K562 (cell line): ENCODE measurements around the gene GRB10. TPM values are rescaled to one million over a fixed set of nuclear protein-coding genes. Genes with fewer than 3 reads are reported as not detected.

Source experiments
- ATAC-seq: fragments of 200-7000 bp; cut with Tn5 transposase; 3 replicates; pipeline ENCODE4 v1.9.1; 2020; ENCODE audit warnings: moderate library complexity
- BruUV-seq: library from RNA; stranded (reverse); fragments of 400-500 nt; replicated peaks from 2 replicates; lab custom pipeline; 2021; lab: Mats Ljungman, UMichigan
- CTCF ChIA-PET: fragments of 300-600 bp; formaldehyde crosslinking; extraction: SDS; loops from one replicate; lab custom pipeline; 2021; ENCODE audit warnings: low intra/inter-chr PET ratio; lab: Yijun Ruan, JAX
- POLR2A ChIA-PET: fragments of 300-600, 350-650 bp; sonication (Branson Sonifier 250); formaldehyde crosslinking; extraction: SDS; loops from one replicate; lab custom pipeline; 2021; ENCODE audit warnings: antibody characterized with exemption, inconsistent platforms; lab: Yijun Ruan, JAX
- DNase-seq, 4 experiments: peaks; one replicate each; pipeline versions ENCODE4 v3.0.0 to v3.0.0-alpha.2; 2011 to 2018; ENCODE audit warnings: low spot score in 3 of 4, mixed read lengths in 3 of 4; ENCODE audit errors: extremely low read depth in 1 of 4
- FAIRE-seq: peaks from 2 replicates; lab custom pipeline; 2011; peaks lifted over from hg19 to GRCh38; lab: Jason Lieb, UNC
- H2AFZ ChIP-seq: 2 replicates; pipeline ENCODE4 v1.6.0; 2011; ENCODE audit warnings: low read depth, low read length, control low read depth, inconsistent platforms
- H3K27ac ChIP-seq: fragments of 200-600 bp; 3 replicates; pipeline ENCODE4 v1.8.0; 2011; ENCODE audit warnings: low read depth, mild to moderate bottlenecking, control low read depth, inconsistent platforms, low read length, moderate library complexity, mixed read lengths; ENCODE audit errors: extremely low read depth
- H3K27me3 ChIP-seq, 2 experiments: fragments of 300-600 bp in 1 of 2; 2 replicates in 1 of 2; 3 replicates in 1 of 2; pipeline versions ENCODE4 v1.6.0 to v1.8.0; 2011; ENCODE audit warnings: inconsistent platforms in 2 of 2, low read length in 2 of 2, mild to moderate bottlenecking in 1 of 2, mixed read lengths in 1 of 2, moderate library complexity in 1 of 2; ENCODE audit not compliant: control insufficient read depth in 2 of 2, insufficient read depth in 2 of 2
- H3K36me3 ChIP-seq: fragments of 300-600 bp; 3 replicates; pipeline ENCODE4 v1.8.0; 2011; ENCODE audit warnings: mild to moderate bottlenecking, low read length, inconsistent platforms; ENCODE audit not compliant: control insufficient read depth, insufficient read depth
- H3K4me1 ChIP-seq, 2 experiments: fragments of 200-600 bp in 1 of 2; replicated peaks in 1 of 2; 2 replicates in 1 of 2; 3 replicates in 1 of 2; pipeline versions ENCODE4 v1.5.1 to v1.8.0; 2011; ENCODE audit warnings: inconsistent platforms in 2 of 2, low read length in 2 of 2, mild to moderate bottlenecking in 1 of 2, mixed read lengths in 1 of 2, moderate library complexity in 1 of 2; ENCODE audit not compliant: control insufficient read depth in 2 of 2, insufficient read depth in 2 of 2
- H3K4me2 ChIP-seq: 2 replicates; pipeline ENCODE4 v1.6.1; 2011; ENCODE audit warnings: low read length, control low read depth, inconsistent platforms, mixed read lengths; ENCODE audit not compliant: insufficient read depth
- H3K4me3 ChIP-seq: fragments of 200-600 bp; sonication (generic), shearing (Covaris generic); 2 replicates; pipeline ENCODE4 v1.5.1; 2016; ENCODE audit warnings: control low read depth, inconsistent platforms
- H3K79me2 ChIP-seq: fragments of 200-600 bp; 3 replicates; pipeline ENCODE4 v1.8.0; 2011; ENCODE audit warnings: low read length, inconsistent platforms; ENCODE audit not compliant: control insufficient read depth, insufficient read depth
- H3K9ac ChIP-seq, 2 experiments: 2 replicates each; pipeline versions ENCODE4 v1.6.0 to v1.6.1; 2011; ENCODE audit warnings: low read depth in 2 of 2, low read length in 2 of 2, control low read depth in 1 of 2, inconsistent platforms in 1 of 2, mild to moderate bottlenecking in 1 of 2, mixed read lengths in 1 of 2; ENCODE audit not compliant: insufficient read depth in 1 of 2
- H3K9me1 ChIP-seq: one replicate; pipeline ENCODE4 v1.6.0; 2011; ENCODE audit warnings: inconsistent platforms, mild to moderate bottlenecking, low read length, moderate library complexity; ENCODE audit not compliant: control insufficient read depth, insufficient read depth
- H3K9me3 ChIP-seq: replicated peaks from 2 replicates; pipeline ENCODE4 v1.5.1; 2011; ENCODE audit warnings: low read depth, low read length, inconsistent platforms; ENCODE audit not compliant: control insufficient read depth, insufficient read depth
- H4K20me1 ChIP-seq: replicated peaks from 2 replicates; pipeline ENCODE4 v1.6.1; 2011; ENCODE audit warnings: low read length, inconsistent platforms, mixed read lengths; ENCODE audit not compliant: control insufficient read depth, insufficient read depth
- GTF2F1 ChIP-seq: IDR thresholded peaks from 2 replicates; pipeline ENCODE4 v1.6.1; 2011; ENCODE audit warnings: low read depth, low read length, improper control_type of control experiment
- HINFP ChIP-seq: fragments of 450-650 bp; conservative IDR thresholded peaks from 2 replicates; pipeline ENCODE4 v1.6.1; 2016; ENCODE audit warnings: missing genetic modification characterization, low read depth, mild to moderate bottlenecking, control low read depth, missing compliant biosample characterization
- HOXB6 ChIP-seq: fragments of 250-450 bp; sonication (Bioruptor Pico); IDR thresholded peaks from 2 replicates; pipeline ENCODE4 v1.5.1; 2022; ENCODE audit warnings: mild to moderate bottlenecking, borderline replicate concordance
- MTF1 ChIP-seq: fragments of 250-450 bp; sonication (Bioruptor Pico); IDR thresholded peaks from 2 replicates; pipeline ENCODE4 v1.9.0; 2021; ENCODE audit warnings: moderate library complexity, mild to moderate bottlenecking, inconsistent platforms, borderline replicate concordance
- NFE2 ChIP-seq: IDR thresholded peaks from 2 replicates; pipeline ENCODE4 v1.6.1; 2014; ENCODE audit warnings: antibody characterized with exemption, low read depth
- NKRF ChIP-seq: fragments of 450-650 bp; IDR thresholded peaks from 2 replicates; pipeline ENCODE4 v1.6.1; 2016; ENCODE audit warnings: borderline replicate concordance
- PHB2 ChIP-seq: fragments of 450-650 bp; IDR thresholded peaks from 2 replicates; pipeline ENCODE4 v1.6.1; 2017; ENCODE audit warnings: low read depth
- RAD51 ChIP-seq: fragments of 450-650 bp; IDR thresholded peaks from 2 replicates; pipeline ENCODE4 v1.7.1; 2016; ENCODE audit warnings: low read depth, mild to moderate bottlenecking, borderline replicate concordance
- RBM39 ChIP-seq: fragments of 200-400 bp; formaldehyde crosslinking; optimal IDR thresholded peaks from 2 replicates; pipeline ENCODE3; 2018; ENCODE audit warnings: low read depth, low read length
- TBP ChIP-seq: optimal IDR thresholded peaks from 2 replicates; pipeline ENCODE3; 2011; ENCODE audit warnings: low read depth, low read length, improper control_type of control experiment
- ZEB2 ChIP-seq: fragments of 450-650 bp; IDR thresholded peaks from 2 replicates; pipeline ENCODE4 v1.6.1; 2016
- ZNF175 ChIP-seq: fragments of 200-800 bp; sonication (Bioruptor generic); IDR thresholded peaks from 2 replicates; pipeline ENCODE4 v1.6.1; 2016; ENCODE audit warnings: low read depth, mild to moderate bottlenecking, missing genetic modification characterization, missing compliant biosample characterization
- ZNF253 ChIP-seq: fragments of 250-450 bp; sonication (Bioruptor Pico); conservative IDR thresholded peaks from 2 replicates; pipeline ENCODE4 v1.6.1; 2021; ENCODE audit warnings: mild to moderate bottlenecking
- ZNF41 ChIP-seq: fragments of 250-450 bp; sonication (Bioruptor Pico); conservative IDR thresholded peaks from 2 replicates; pipeline ENCODE4 v1.4.0; 2020; ENCODE audit warnings: mild to moderate bottlenecking
- ZNF431 ChIP-seq: sonication (generic); formaldehyde crosslinking; IDR thresholded peaks from 2 replicates; pipeline ENCODE4 v1.8.0; 2022; ENCODE audit warnings: mild to moderate bottlenecking, missing genetic modification reagents
- ZNF589 ChIP-seq: fragments of 200-800 bp; sonication (Bioruptor generic); IDR thresholded peaks from 2 replicates; pipeline ENCODE4 v1.6.1; 2016; ENCODE audit warnings: low read depth, missing genetic modification characterization, missing compliant biosample characterization
- ZSCAN29 ChIP-seq: fragments of 450-650 bp; IDR thresholded peaks from 2 replicates; pipeline ENCODE4 v1.6.1; 2017
- WGBS: fragments of 100-300 bp; shearing (Covaris generic); methylation state at CpG from one replicate; pipeline ENCODE4 v1.1.6; 2016; ENCODE audit warnings: low coverage, mixed read lengths; ENCODE audit not compliant: insufficient coverage; ENCODE audit errors: missing lambda C conversion rate; 5-methylcytosine and 5-hydroxymethylcytosine counted together
- in situ Hi-C: fragments of 300-500 bp; cut with MboI; formaldehyde crosslinking; loops from 4 replicates; pipeline ENCODE4 v1.15.0; 2018; ENCODE audit warnings: inconsistent platforms, mixed read lengths
- intact Hi-C: fragments of 100-400 bp; cut with micrococcal nuclease; formaldehyde crosslinking; loops from 2 replicates; pipeline ENCODE4 v1.14.2; 2022
- polyA plus RNA-seq, 8 experiments: library from polyadenylated mRNA; depleted of rRNA in 4 of 8; stranded (reverse) in 5 of 8; unstranded in 3 of 8; fragments of >200 nt; fragmentation: Nextera tagmentation in 2 of 8; fragmentation: Illumina TruSeq in 1 of 8; extraction: Ambion mirVana in 2 of 8; extraction: Trizol in 1 of 8; gene quantifications; 2 replicates each; pipeline versions ENCODE4 v1.2.1 to v1.2.3, GENCODE V29; 2011 to 2014; ENCODE audit warnings: inconsistent platforms in 1 of 8, missing spikeins in 1 of 8
- total RNA-seq, 7 experiments: library from RNA; depleted of rRNA in 6 of 7; stranded (reverse); fragments of >200 nt in 6 of 7; fragmentation: Illumina TruSeq in 2 of 7; extraction: Trizol in 2 of 7; gene quantifications; 2 replicates each; pipeline versions ENCODE4 v1.2.1 to v1.2.3, GENCODE V29; 2011 to 2021; ENCODE audit warnings: low replicate concordance in 1 of 7

The GRB10 gene
- total and polyA plus RNA-seq, 9 of the 15 experiments (the other 6 are each of a cell fraction or from before 2014, with no cell fraction given) = 8.9 to 88.5 (median 40.7) TPM

- POLR2A ChIA-PET = interaction anchor here (1.8 to 1.9 kb wide), 2 partner anchors 9 to 12 kb away, joined by 5 to 8 read pairs; no protein-coding TSS in a partner anchor
These were observed 5.7 kb upstream of the GRB10 start for GRCh38 chr7:50788382-50788781.

More at GRCh38 chr7:50788382-50788781, 5.7 kb upstream of the GRB10 start:
- CTCF ChIA-PET = no interaction called here
- intact Hi-C loops (no loop called here), in situ Hi-C loops (no loop called here)
- ATAC-seq (no peak), FAIRE-seq (no peak), DNase-seq (no peak)
- no TSS peak for BruUV-seq
- peaks cover 94% of the 10 kb centered on the region for H3K79me2 ChIP-seq
- TF ChIP-seq ZEB2 = no peak
- TF ChIP-seq PHB2 = no peak
- no peak for TF ChIP-seq RBM39
- no peak for TF ChIP-seq ZNF41 (CRISPR knock-in tag)
- no peak for TF ChIP-seq HOXB6 (CRISPR knock-in tag)
- TF ChIP-seq GTF2F1 = no peak
- no peak for TF ChIP-seq ZNF589 (CRISPR knock-in tag)
- no peak for TF ChIP-seq ZNF175
- TF ChIP-seq ZNF431 (CRISPR knock-in tag) = no peak
- TF ChIP-seq NFE2 = no peak
- no peak for TF ChIP-seq MTF1 (CRISPR knock-in tag)
- no peak for TF ChIP-seq RAD51
- no peak for TF ChIP-seq HINFP (tag)
- TF ChIP-seq ZNF253 = no peak
- TF ChIP-seq ZSCAN29 = no peak
- no peak for TF ChIP-seq NKRF
- no peak for TF ChIP-seq TBP
- WGBS = 87% methylated on average over 5 of the region's 5 CpGs
- H4K20me1 ChIP-seq = peaks cover 47% of the 10 kb centered on the region
- H3K9ac ChIP-seq = 0 out of 4 replicates have a peak overlapping the region, but pooled peaks of 1 of the 2 experiments have one; percentile 23
- peaks cover 21 to 22% of the 10 kb centered on the region in 2 experiments; a peak in 4 of 5 replicates for H3K4me1 ChIP-seq
- H3K9me3 ChIP-seq = no peaks in the 10 kb centered on the region
- peaks cover 10% of the 10 kb centered on the region for H3K9me1 ChIP-seq
- H3K36me3 ChIP-seq = peaks cover 15% of the 10 kb centered on the region; the same call in 2 of the 3 replicates
- H3K4me3 ChIP-seq = no peak overlapping the region
- no peak overlapping the region for H2AFZ ChIP-seq
- no peak overlapping the region for H3K4me2 ChIP-seq
- H3K27me3 ChIP-seq = no peaks in the 10 kb centered on the region
- no peak overlapping the region for H3K27ac ChIP-seq
